Osteoblast (primary cell): ENCODE results near the gene APEH. TPM values are rescaled to one million over a fixed set of nuclear protein-coding genes. Genes with fewer than 3 reads are reported as not detected.
A peak's percentile ranks its signal among the peaks of the same experiment; 100 is the strongest.

Experiments
- DNase-seq: peaks from one replicate; pipeline ENCODE4 v3.0.0; 2011; ENCODE audit warnings: low spot score, mixed read lengths; ENCODE audit not compliant: insufficient read length; ENCODE audit errors: missing footprints
- H2AFZ ChIP-seq: 2 replicates; pipeline ENCODE4 v1.6.0; 2011; ENCODE audit warnings: mild to moderate bottlenecking, low read length
- H3K27ac ChIP-seq: 2 replicates; pipeline ENCODE4 v1.5.1; 2011; ENCODE audit warnings: mild to moderate bottlenecking, low read depth, low read length, moderate library complexity
- H3K27me3 ChIP-seq: 2 replicates; pipeline ENCODE4 v1.6.0; 2012; ENCODE audit warnings: mild to moderate bottlenecking, control low read depth, inconsistent platforms, low read length, moderate library complexity; ENCODE audit not compliant: insufficient read depth
- H3K36me3 ChIP-seq: 2 replicates; pipeline ENCODE4 v1.5.1; 2011; ENCODE audit warnings: mild to moderate bottlenecking, low read length, control low read depth, moderate library complexity; ENCODE audit not compliant: insufficient read depth
- H3K4me1 ChIP-seq: 2 replicates; pipeline ENCODE4 v1.5.1; 2011; ENCODE audit warnings: mild to moderate bottlenecking, low read length, control low read depth, moderate library complexity; ENCODE audit not compliant: insufficient read depth
- H3K4me2 ChIP-seq: 2 replicates; pipeline ENCODE4 v1.6.0; 2011; ENCODE audit warnings: mild to moderate bottlenecking, low read length; ENCODE audit not compliant: insufficient read depth
- H3K4me3 ChIP-seq: fragments of 200-600 bp; sonication (generic); 3 replicates; pipeline ENCODE4 v1.5.1; 2012; ENCODE audit warnings: mild to moderate bottlenecking, low read length, inconsistent platforms; ENCODE audit not compliant: insufficient read depth
- H3K79me2 ChIP-seq: 2 replicates; pipeline ENCODE4 v1.6.0; 2012; ENCODE audit warnings: mild to moderate bottlenecking, low read length, control low read depth, inconsistent platforms; ENCODE audit not compliant: insufficient read depth
- H3K9me3 ChIP-seq: 2 replicates; pipeline ENCODE4 v1.5.1; 2011; ENCODE audit warnings: low read depth, low read length, control low read depth
- H4K20me1 ChIP-seq: 2 replicates; pipeline ENCODE4 v1.6.0; 2012; ENCODE audit warnings: mild to moderate bottlenecking, low read length, control low read depth; ENCODE audit not compliant: insufficient read depth
- total RNA-seq: library from RNA; depleted of rRNA; stranded (reverse); fragments of >200 nt; gene quantifications from 2 replicates; pipeline ENCODE4 v1.2.3, GENCODE V29; 2012
- TF ChIP-seq, protein P1 (sequence below): IDR thresholded peaks from 2 replicates; pipeline ENCODE4 v1.5.1; 2011; ENCODE audit warnings: mild to moderate bottlenecking, low read depth, low read length, moderate library complexity; ENCODE audit errors: extremely low read depth

APEH gene
- total RNA-seq, 1 donor, result 98.8 TPM

DNA sequence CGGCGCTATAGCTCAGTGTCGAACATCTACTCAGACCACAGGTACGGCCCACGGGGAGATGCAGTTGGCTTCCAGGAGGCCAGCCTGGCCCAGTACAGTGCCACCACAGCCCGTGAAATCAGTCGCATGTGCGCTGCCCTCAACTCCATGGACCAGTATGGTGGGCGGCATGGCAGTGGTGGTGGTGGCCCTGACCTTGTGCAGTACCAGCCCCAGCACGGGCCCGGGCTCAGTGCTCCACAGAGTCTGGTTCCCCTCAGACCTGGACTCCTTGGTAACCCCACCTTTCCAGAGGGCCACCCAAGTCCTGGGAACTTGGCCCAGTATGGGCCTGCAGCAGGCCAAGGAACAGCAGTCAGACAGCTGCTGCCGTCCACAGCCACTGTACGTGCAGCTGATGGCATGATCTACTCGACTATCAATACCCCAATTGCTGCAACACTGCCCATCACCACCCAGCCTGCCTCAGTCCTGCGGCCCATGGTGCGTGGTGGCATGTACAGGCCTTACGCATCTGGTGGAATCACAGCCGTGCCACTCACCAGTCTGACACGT lies 18.3 kb upstream of the APEH start:
- H3K36me3 ChIP-seq, result no peaks in the 10 kb centered on the region
- no peaks in the 10 kb centered on the region for H4K20me1 ChIP-seq
- H2AFZ ChIP-seq, result no peak overlapping the region
- no peaks in the 10 kb centered on the region for H3K79me2 ChIP-seq
- no peaks in the 10 kb centered on the region for H3K4me1 ChIP-seq
- no peak overlapping the region for H3K27ac ChIP-seq
- H3K4me2 ChIP-seq, result no peak overlapping the region
- no peak overlapping the region for H3K4me3 ChIP-seq
- DNase-seq, result peak; percentile 77
- TF ChIP-seq, protein P1, sequence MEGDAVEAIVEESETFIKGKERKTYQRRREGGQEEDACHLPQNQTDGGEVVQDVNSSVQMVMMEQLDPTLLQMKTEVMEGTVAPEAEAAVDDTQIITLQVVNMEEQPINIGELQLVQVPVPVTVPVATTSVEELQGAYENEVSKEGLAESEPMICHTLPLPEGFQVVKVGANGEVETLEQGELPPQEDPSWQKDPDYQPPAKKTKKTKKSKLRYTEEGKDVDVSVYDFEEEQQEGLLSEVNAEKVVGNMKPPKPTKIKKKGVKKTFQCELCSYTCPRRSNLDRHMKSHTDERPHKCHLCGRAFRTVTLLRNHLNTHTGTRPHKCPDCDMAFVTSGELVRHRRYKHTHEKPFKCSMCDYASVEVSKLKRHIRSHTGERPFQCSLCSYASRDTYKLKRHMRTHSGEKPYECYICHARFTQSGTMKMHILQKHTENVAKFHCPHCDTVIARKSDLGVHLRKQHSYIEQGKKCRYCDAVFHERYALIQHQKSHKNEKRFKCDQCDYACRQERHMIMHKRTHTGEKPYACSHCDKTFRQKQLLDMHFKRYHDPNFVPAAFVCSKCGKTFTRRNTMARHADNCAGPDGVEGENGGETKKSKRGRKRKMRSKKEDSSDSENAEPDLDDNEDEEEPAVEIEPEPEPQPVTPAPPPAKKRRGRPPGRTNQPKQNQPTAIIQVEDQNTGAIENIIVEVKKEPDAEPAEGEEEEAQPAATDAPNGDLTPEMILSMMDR, result no peak
- peaks cover 4% of the 10 kb centered on the region for H3K27me3 ChIP-seq
- no peaks in the 10 kb centered on the region for H3K9me3 ChIP-seq

DNA sequence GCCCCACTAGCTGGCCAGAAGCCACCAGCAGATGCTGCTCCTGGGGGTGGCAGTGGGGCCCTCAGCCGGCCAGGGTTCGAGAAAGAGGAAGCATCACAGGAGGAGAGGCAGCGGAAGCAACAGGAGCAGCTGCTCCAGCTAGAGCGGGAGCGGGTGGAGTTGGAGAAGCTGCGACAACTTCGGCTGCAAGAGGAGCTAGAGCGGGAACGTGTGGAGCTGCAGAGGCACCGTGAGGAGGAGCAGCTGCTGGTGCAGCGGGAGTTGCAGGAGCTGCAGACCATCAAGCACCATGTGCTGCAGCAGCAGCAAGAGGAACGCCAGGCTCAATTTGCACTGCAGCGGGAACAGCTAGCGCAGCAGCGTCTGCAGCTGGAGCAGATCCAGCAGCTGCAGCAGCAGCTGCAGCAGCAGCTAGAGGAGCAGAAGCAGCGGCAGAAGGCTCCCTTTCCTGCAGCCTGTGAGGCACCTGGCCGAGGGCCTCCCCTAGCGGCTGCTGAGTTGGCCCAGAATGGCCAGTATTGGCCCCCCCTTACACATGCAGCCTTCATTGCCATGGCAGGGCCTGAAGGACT lies 17.5 kb upstream of the APEH start:
- TF ChIP-seq, protein P1, result peak; percentile 18
- peak; percentile 92 for DNase-seq
- no peak overlapping the region for H3K27ac ChIP-seq

DNA sequence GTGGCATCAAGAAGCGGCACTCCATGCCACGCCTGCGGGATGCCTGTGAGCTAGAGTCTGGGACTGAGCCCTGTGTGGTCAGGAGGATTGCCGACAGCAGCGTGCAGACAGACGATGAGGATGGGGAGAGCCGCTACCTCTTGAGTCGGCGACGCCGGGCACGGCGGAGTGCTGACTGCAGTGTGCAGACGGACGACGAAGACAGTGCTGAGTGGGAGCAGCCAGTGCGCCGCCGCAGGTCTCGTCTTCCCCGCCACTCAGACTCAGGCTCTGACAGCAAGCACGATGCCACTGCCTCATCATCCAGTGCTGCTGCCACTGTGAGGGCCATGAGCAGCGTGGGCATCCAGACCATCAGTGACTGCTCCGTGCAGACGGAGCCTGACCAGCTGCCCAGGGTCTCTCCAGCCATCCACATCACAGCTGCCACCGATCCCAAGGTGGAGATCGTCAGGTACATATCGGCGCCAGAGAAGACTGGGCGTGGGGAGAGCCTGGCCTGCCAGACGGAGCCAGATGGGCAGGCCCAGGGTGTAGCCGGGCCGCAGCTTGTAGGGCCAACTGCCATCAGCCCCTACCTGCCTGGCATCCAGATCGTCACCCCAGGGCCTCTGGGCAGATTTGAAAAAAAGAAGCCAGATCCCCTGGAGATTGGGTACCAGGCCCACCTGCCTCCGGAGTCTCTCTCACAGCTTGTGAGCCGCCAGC lies 16.8 kb upstream of the APEH start:
- Histone ChIP-seq H3K9me3 (no peaks in the 10 kb centered on the region), H3K36me3 (no peaks in the 10 kb centered on the region), H3K4me1 (no peaks in the 10 kb centered on the region), H3K27me3 (peaks cover 4% of the 10 kb centered on the region), H3K79me2 (no peaks in the 10 kb centered on the region), H4K20me1 (no peaks in the 10 kb centered on the region), H2AFZ (no peak overlapping the region), H3K27ac (no peak overlapping the region), H3K4me3 (no peak overlapping the region), H3K4me2 (no peak overlapping the region)
- TF ChIP-seq, protein P1, result peak; percentile 1
- no peak for DNase-seq

More for the DNA sequence above, 17.5 kb upstream of the APEH start:
- Histone ChIP-seq H3K4me3 (no peak overlapping the region), H3K4me1 (no peaks in the 10 kb centered on the region), H3K9me3 (no peaks in the 10 kb centered on the region), H3K36me3 (no peaks in the 10 kb centered on the region), H3K79me2 (no peaks in the 10 kb centered on the region), H3K4me2 (no peak overlapping the region), H2AFZ (no peak overlapping the region), H3K27me3 (peaks cover 4% of the 10 kb centered on the region), H4K20me1 (no peaks in the 10 kb centered on the region)

DNA sequence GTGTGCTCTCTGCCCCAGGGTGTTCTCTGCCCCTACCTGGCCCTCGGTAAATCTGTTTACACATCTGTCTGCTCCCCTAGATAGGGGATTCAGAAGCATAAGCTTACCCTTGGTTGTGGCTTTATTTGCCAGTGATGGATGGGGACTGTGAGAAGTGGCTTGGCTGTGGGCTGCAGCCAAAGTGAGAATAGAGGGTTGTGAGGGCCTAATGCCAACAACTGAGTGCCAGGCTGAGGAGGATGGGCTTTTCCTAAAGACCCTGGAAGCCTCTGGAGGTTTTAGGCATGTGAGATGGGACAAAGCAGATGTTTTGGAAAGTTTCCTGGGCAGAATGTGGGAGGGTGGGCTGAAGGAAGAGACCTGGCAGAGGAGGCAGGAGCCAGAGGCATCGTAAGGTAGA lies 15.4 kb upstream of the APEH start:
- no peak overlapping the region for H3K27ac ChIP-seq
- H3K4me3 ChIP-seq, result no peak overlapping the region
- no peak for DNase-seq
- TF ChIP-seq, protein P1, result no peak
- no peak overlapping the region for H3K4me2 ChIP-seq
- H3K9me3 ChIP-seq, result no peaks in the 10 kb centered on the region
- H3K79me2 ChIP-seq, result no peaks in the 10 kb centered on the region
- no peak overlapping the region for H2AFZ ChIP-seq
- peaks cover 4% of the 10 kb centered on the region for H3K27me3 ChIP-seq
- H3K4me1 ChIP-seq, result no peaks in the 10 kb centered on the region
- H4K20me1 ChIP-seq, result no peaks in the 10 kb centered on the region
- H3K36me3 ChIP-seq, result no peaks in the 10 kb centered on the region
